ENCODE data around the gene GPR61. TPM values are rescaled to one million over a fixed set of nuclear protein-coding genes. Genes with fewer than 3 reads are reported as not detected.

The GPR61 gene
- total RNA-seq (not detected), polyA plus RNA-seq (not detected)
- long read RNA-seq, donor 1 = 0 reads
- long read RNA-seq, donor 2 = 0 reads

GRCh38 chr1:109539676-109540075 lies at the start of gene GPR61:
Gene GPR61 (plus strand): TSS chr1:109539872. CDS start chr1:109543023, 3,151 bp downstream.
- Histone ChIP-seq H3K9me3 (ENCODE audit: control insufficient read depth, low read length) (no peaks in the 10 kb centered on the region), H3K4me3 (ENCODE audit: low read length in 2 of 2) (no peak within 1 kb of the TSS), H3K27me3 (ENCODE audit: control insufficient read depth in 1 of 2, insufficient read depth in 2 of 2, low read length in 1 of 2) (no peaks in the 10 kb centered on the region), H3K36me3 (ENCODE audit: control insufficient read depth in 1 of 2, insufficient read depth in 2 of 2, low read length in 1 of 2) (no peaks in the 10 kb centered on the region), H3K4me1 (ENCODE audit: control insufficient read depth in 1 of 2, insufficient read depth in 2 of 2, low read length in 2 of 2) (no peaks in the 10 kb centered on the region), H3K27ac (ENCODE audit: low read depth in 1 of 2, low read length in 2 of 2) (no peak within 1 kb of the TSS)
- intact Hi-C loops (cut with DNase I) = loop anchor here (5.0 to 10.0 kb wide), 4 partner anchors 112 to 445 kb away; partner anchors contain the start of genes PSMA5 (in 2 of the 2) and AHCYL1 (in 1 of the 2)
- no peak for ATAC-seq (ENCODE audit: low FRiP score)
- DNase-seq = no peak
- WGBS, 2 donors = 72 to 75% methylated on average over 7 of the region's 7 CpGs

- no peaks in the 10 kb centered on the region for H3K27me3 ChIP-seq (ENCODE audit: control insufficient read depth in 1 of 2, insufficient read depth in 2 of 2, low read length in 1 of 2)
- H3K27ac ChIP-seq (ENCODE audit: low read depth in 1 of 2, low read length in 2 of 2) = no peak overlapping the region
- intact Hi-C loops (cut with DNase I) = loop anchor here (2.0 kb wide), 1 partner anchor 43 kb away; no protein-coding TSS in a partner anchor
- H3K4me1 ChIP-seq (ENCODE audit: control insufficient read depth in 1 of 2, insufficient read depth in 2 of 2, low read length in 2 of 2) = no peaks in the 10 kb centered on the region
- WGBS, 2 donors = 85 to 89% methylated on average over 11 of the region's 11 CpGs
- ATAC-seq (ENCODE audit: low FRiP score) (peak; percentile 47), DNase-seq (peak in 1 of 2 donors; percentile 79)
- no peak overlapping the region for H3K4me3 ChIP-seq (ENCODE audit: low read length in 2 of 2)
- H3K9me3 ChIP-seq (ENCODE audit: control insufficient read depth, low read length) = no peaks in the 10 kb centered on the region
- no peaks in the 10 kb centered on the region for H3K36me3 ChIP-seq (ENCODE audit: control insufficient read depth in 1 of 2, insufficient read depth in 2 of 2, low read length in 1 of 2)
Measured at GRCh38 chr1:109490029-109490933, 49.4 kb upstream of the GPR61 start.

GRCh38 chr1:109490934-109491302 lies 48.8 kb upstream of the GPR61 start:
- no peaks in the 10 kb centered on the region for H3K9me3 ChIP-seq (ENCODE audit: control insufficient read depth, low read length)
- H3K36me3 ChIP-seq (ENCODE audit: control insufficient read depth in 1 of 2, insufficient read depth in 2 of 2, low read length in 1 of 2) = peaks cover 0 to 2% of the 10 kb centered on the region in 2 donors
- no peaks in the 10 kb centered on the region for H3K27me3 ChIP-seq (ENCODE audit: control insufficient read depth in 1 of 2, insufficient read depth in 2 of 2, low read length in 1 of 2)
- DNase-seq = no peak
- no peak overlapping the region for H3K27ac ChIP-seq (ENCODE audit: low read depth in 1 of 2, low read length in 2 of 2)
- no peak for ATAC-seq (ENCODE audit: low FRiP score)
- H3K4me1 ChIP-seq (ENCODE audit: control insufficient read depth in 1 of 2, insufficient read depth in 2 of 2, low read length in 2 of 2) = no peaks in the 10 kb centered on the region
- intact Hi-C loops (cut with DNase I) = loop anchor here (2.0 kb wide), 1 partner anchor 42 kb away; no protein-coding TSS in a partner anchor
- 86% methylated on average over 11 of the region's 11 CpGs for WGBS, 2 donors
- H3K4me3 ChIP-seq (ENCODE audit: low read length in 2 of 2) = no peak overlapping the region

- intact Hi-C loops (cut with DNase I) = loop anchor here (2.0 kb wide), 1 partner anchor 41 kb away; no protein-coding TSS in a partner anchor
- no peaks in the 10 kb centered on the region for H3K9me3 ChIP-seq (ENCODE audit: control insufficient read depth, low read length)
- no peak overlapping the region for H3K27ac ChIP-seq (ENCODE audit: low read depth in 1 of 2, low read length in 2 of 2)
- H3K27me3 ChIP-seq (ENCODE audit: control insufficient read depth in 1 of 2, insufficient read depth in 2 of 2, low read length in 1 of 2) = no peaks in the 10 kb centered on the region
- H3K36me3 ChIP-seq (ENCODE audit: control insufficient read depth in 1 of 2, insufficient read depth in 2 of 2, low read length in 1 of 2) = peaks cover 0 to 4% of the 10 kb centered on the region in 2 donors
- 92 to 98% methylated on average over 8 of the region's 8 CpGs for WGBS, 2 donors
- ATAC-seq (ENCODE audit: low FRiP score) (no peak), DNase-seq (no peak)
- no peaks in the 10 kb centered on the region for H3K4me1 ChIP-seq (ENCODE audit: control insufficient read depth in 1 of 2, insufficient read depth in 2 of 2, low read length in 2 of 2)
- no peak overlapping the region for H3K4me3 ChIP-seq (ENCODE audit: low read length in 2 of 2)
Measured at GRCh38 chr1:109491372-109491771, 48.3 kb upstream of the GPR61 start.

GRCh38 chr1:109492779-109493178 lies 46.9 kb upstream of the GPR61 start:
- WGBS, 2 donors = 58 to 59% methylated on average over 4 of the region's 4 CpGs
- intact Hi-C loops (cut with DNase I) = no loop called here

GRCh38 chr1:109493227-109493626 lies 46.4 kb upstream of the GPR61 start:
- 57% methylated on average over 4 of the region's 4 CpGs for WGBS, 2 donors
- Histone ChIP-seq H3K27ac (ENCODE audit: low read depth in 1 of 2, low read length in 2 of 2) (peak overlapping the region; percentile 23 to 46), H3K9me3 (ENCODE audit: control insufficient read depth, low read length) (no peaks in the 10 kb centered on the region), H3K36me3 (ENCODE audit: control insufficient read depth in 1 of 2, insufficient read depth in 2 of 2, low read length in 1 of 2) (peaks cover 0 to 4% of the 10 kb centered on the region in 2 donors), H3K4me3 (ENCODE audit: low read length in 2 of 2) (no peak overlapping the region), H3K4me1 (ENCODE audit: control insufficient read depth in 1 of 2, insufficient read depth in 2 of 2, low read length in 2 of 2) (no peaks in the 10 kb centered on the region), H3K27me3 (ENCODE audit: control insufficient read depth in 1 of 2, insufficient read depth in 2 of 2, low read length in 1 of 2) (no peaks in the 10 kb centered on the region)
- ATAC-seq (ENCODE audit: low FRiP score) (no peak), DNase-seq (no peak)
- intact Hi-C loops (cut with DNase I) = no loop called here

More at GRCh38 chr1:109492779-109493178, 46.9 kb upstream of the GPR61 start:
- no peak for DNase-seq
- ATAC-seq (ENCODE audit: low FRiP score) = no peak
- no peak overlapping the region for H3K27ac ChIP-seq (ENCODE audit: low read depth in 1 of 2, low read length in 2 of 2)
- no peak overlapping the region for H3K4me3 ChIP-seq (ENCODE audit: low read length in 2 of 2)
- no peaks in the 10 kb centered on the region for H3K27me3 ChIP-seq (ENCODE audit: control insufficient read depth in 1 of 2, insufficient read depth in 2 of 2, low read length in 1 of 2)
- H3K9me3 ChIP-seq (ENCODE audit: control insufficient read depth, low read length) = no peaks in the 10 kb centered on the region
- H3K4me1 ChIP-seq (ENCODE audit: control insufficient read depth in 1 of 2, insufficient read depth in 2 of 2, low read length in 2 of 2) = no peaks in the 10 kb centered on the region
- H3K36me3 ChIP-seq (ENCODE audit: control insufficient read depth in 1 of 2, insufficient read depth in 2 of 2, low read length in 1 of 2) = peaks cover 0 to 4% of the 10 kb centered on the region in 2 donors

- H3K4me3 ChIP-seq (ENCODE audit: low read length in 2 of 2) = peak within 1 kb of the TSS; percentile 20 to 67
- no peaks in the 10 kb centered on the region for H3K4me1 ChIP-seq (ENCODE audit: control insufficient read depth in 1 of 2, insufficient read depth in 2 of 2, low read length in 2 of 2)
- WGBS, 2 donors = 0% methylated on average over 42 to 44 of the region's 44 CpGs
- H3K9me3 ChIP-seq (ENCODE audit: control insufficient read depth, low read length) = no peaks in the 10 kb centered on the region
- peak; percentile 96 for ATAC-seq (ENCODE audit: low FRiP score)
- peaks cover 0 to 4% of the 10 kb centered on the region in 2 donors for H3K36me3 ChIP-seq (ENCODE audit: control insufficient read depth in 1 of 2, insufficient read depth in 2 of 2, low read length in 1 of 2)
- peak; percentile 93 to 96 for DNase-seq
- no peaks in the 10 kb centered on the region for H3K27me3 ChIP-seq (ENCODE audit: control insufficient read depth in 1 of 2, insufficient read depth in 2 of 2, low read length in 1 of 2)
- intact Hi-C loops (cut with DNase I) = no loop called here
- peak within 1 kb of the TSS; percentile 23 to 46 for H3K27ac ChIP-seq (ENCODE audit: low read depth in 1 of 2, low read length in 2 of 2)
Measured at GRCh38 chr1:109493805-109494539, 45.7 kb upstream of the GPR61 start, which contains the start of gene CYB561D1. Gene CYB561D1 (plus strand): TSS chr1:109494094. CDS start chr1:109494140, 46 bp downstream.

GRCh38 chr1:109495738-109496137 lies 43.9 kb upstream of the GPR61 start:
- Histone ChIP-seq H3K36me3 (ENCODE audit: control insufficient read depth in 1 of 2, insufficient read depth in 2 of 2, low read length in 1 of 2) (peaks cover 0 to 4% of the 10 kb centered on the region in 2 donors), H3K4me3 (ENCODE audit: low read length in 2 of 2) (no peak overlapping the region), H3K27ac (ENCODE audit: low read depth in 1 of 2, low read length in 2 of 2) (no peak overlapping the region), H3K9me3 (ENCODE audit: control insufficient read depth, low read length) (no peaks in the 10 kb centered on the region), H3K4me1 (ENCODE audit: control insufficient read depth in 1 of 2, insufficient read depth in 2 of 2, low read length in 2 of 2) (peaks cover 0 to 2% of the 10 kb centered on the region in 2 donors), H3K27me3 (ENCODE audit: control insufficient read depth in 1 of 2, insufficient read depth in 2 of 2, low read length in 1 of 2) (no peaks in the 10 kb centered on the region)
- ATAC-seq (ENCODE audit: low FRiP score) (no peak), DNase-seq (no peak)
- intact Hi-C loops (cut with DNase I) = no loop called here
- 89 to 92% methylated on average over 7 of the region's 7 CpGs for WGBS, 2 donors
